ENCODE data around the gene SHMT1.
A peak's percentile ranks its signal among the peaks of the same experiment; 100 is the strongest.
"Not testable (repeated sequence)": the region's sequence is repeated elsewhere in the genome, so short reads cannot be mapped to it uniquely, and the experiment has no call there.

Gene SHMT1

GRCh38 chr17:18378205-18378505, 14.8 kb upstream of the SHMT1 start:
- Histone ChIP-seq H3K36me3 (ENCODE audit: insufficient read depth, low read length) (no peaks in the 10 kb centered on the region), H2AFZ (ENCODE audit: low read length, unreplicated experiment) (no peak overlapping the region), H3K79me2 (ENCODE audit: control insufficient read depth, insufficient read depth, low read length, unreplicated experiment) (no peaks in the 10 kb centered on the region), H3K27me3 (ENCODE audit: insufficient read depth, low read length) (peaks cover 10% of the 10 kb centered on the region; the same call in 1 of the 2 replicates), H3K4me1 (ENCODE audit: control insufficient read depth, insufficient read depth, low read length, unreplicated experiment) (peaks cover 5% of the 10 kb centered on the region), H3K27ac (ENCODE audit: low read depth, low read length) (no peak overlapping the region), H3K4me3 (ENCODE audit: low read depth, low read length) (no peak overlapping the region)

DNA sequence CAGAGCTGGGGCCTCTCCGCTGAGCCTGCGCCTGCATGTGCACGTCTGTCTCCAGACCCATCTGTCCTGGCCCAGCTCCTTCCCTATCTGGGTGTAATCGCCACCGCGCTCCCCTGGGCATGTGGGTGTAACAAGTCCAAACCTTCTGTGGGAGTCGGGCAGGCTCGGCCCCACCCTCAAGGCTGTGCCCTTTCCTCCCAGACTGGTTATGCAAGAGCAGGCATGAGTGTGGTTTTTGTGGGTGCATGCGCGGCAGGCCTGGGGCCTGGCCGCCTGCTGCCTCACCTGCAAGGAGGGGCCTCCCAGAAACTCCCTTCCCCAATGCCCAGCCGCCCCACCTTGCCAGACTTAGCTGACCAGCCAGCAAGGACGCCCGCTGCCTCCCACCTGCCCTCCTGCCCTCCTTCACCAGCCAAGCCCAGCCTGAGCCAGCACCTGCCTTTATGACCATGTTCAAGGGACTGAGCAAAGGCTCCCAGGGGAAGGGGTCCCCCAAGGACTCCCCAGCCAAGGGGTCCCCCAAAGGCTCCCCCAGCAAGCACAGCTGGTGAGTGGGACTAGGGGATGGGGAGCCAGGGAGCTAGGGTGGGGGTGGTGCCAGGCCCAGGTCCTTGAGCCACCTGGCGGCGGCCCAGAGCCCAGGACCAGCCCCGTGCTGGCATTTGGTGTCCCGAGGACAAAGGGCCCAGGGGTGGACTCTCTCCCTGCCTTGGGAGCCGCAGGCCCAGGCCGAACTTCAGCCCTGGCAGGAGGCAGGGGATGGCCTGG, 14.3 kb upstream of the SHMT1 start, which contains the start of gene EVPLL:
Gene EVPLL, plus strand, starts transcription at position 342 of the 768 bp plus-strand sequence. CDS start 3,160 bp downstream, outside the sequence.
- H3K79me2 ChIP-seq (ENCODE audit: control insufficient read depth, insufficient read depth, low read length, unreplicated experiment) = no peaks in the 10 kb centered on the region
- H2AFZ ChIP-seq (ENCODE audit: low read length, unreplicated experiment) = no peak within 1 kb of the TSS
- H3K4me1 ChIP-seq (ENCODE audit: control insufficient read depth, insufficient read depth, low read length, unreplicated experiment) = peaks cover 5% of the 10 kb centered on the region
- H3K27me3 ChIP-seq (ENCODE audit: insufficient read depth, low read length) = peaks cover 5% of the 10 kb centered on the region; the same call in 1 of the 2 replicates
- H3K4me3 ChIP-seq (ENCODE audit: low read depth, low read length) = no peak within 1 kb of the TSS
- H3K36me3 ChIP-seq (ENCODE audit: insufficient read depth, low read length) = no peaks in the 10 kb centered on the region
- no peak within 1 kb of the TSS for H3K27ac ChIP-seq (ENCODE audit: low read depth, low read length)

- Histone ChIP-seq H3K27ac (ENCODE audit: low read depth, low read length) (no peak overlapping the region), H3K79me2 (ENCODE audit: control insufficient read depth, insufficient read depth, low read length, unreplicated experiment) (no peaks in the 10 kb centered on the region), H3K4me1 (ENCODE audit: control insufficient read depth, insufficient read depth, low read length, unreplicated experiment) (peaks cover 5% of the 10 kb centered on the region), H3K4me3 (ENCODE audit: low read depth, low read length) (no peak overlapping the region), H3K27me3 (ENCODE audit: insufficient read depth, low read length) (no peaks in the 10 kb centered on the region; the same call in 1 of the 2 replicates), H3K36me3 (ENCODE audit: insufficient read depth, low read length) (no peaks in the 10 kb centered on the region), H2AFZ (ENCODE audit: low read length, unreplicated experiment) (no peak overlapping the region)
These were observed 10.9 kb upstream of the SHMT1 start for GRCh38 chr17:18374216-18374615.

- H2AFZ ChIP-seq (ENCODE audit: low read length, unreplicated experiment); H3K27ac ChIP-seq (ENCODE audit: low read depth, low read length); H3K27me3 ChIP-seq (ENCODE audit: insufficient read depth, low read length); H3K4me1 ChIP-seq (ENCODE audit: control insufficient read depth, insufficient read depth, low read length, unreplicated experiment); H3K4me3 ChIP-seq (ENCODE audit: low read depth, low read length); H3K36me3 ChIP-seq (ENCODE audit: insufficient read depth, low read length); H3K79me2 ChIP-seq (ENCODE audit: control insufficient read depth, insufficient read depth, low read length, unreplicated experiment): not testable (repeated sequence)
These were observed 9.8 kb upstream of the SHMT1 start for GRCh38 chr17:18373181-18373580.

DNA sequence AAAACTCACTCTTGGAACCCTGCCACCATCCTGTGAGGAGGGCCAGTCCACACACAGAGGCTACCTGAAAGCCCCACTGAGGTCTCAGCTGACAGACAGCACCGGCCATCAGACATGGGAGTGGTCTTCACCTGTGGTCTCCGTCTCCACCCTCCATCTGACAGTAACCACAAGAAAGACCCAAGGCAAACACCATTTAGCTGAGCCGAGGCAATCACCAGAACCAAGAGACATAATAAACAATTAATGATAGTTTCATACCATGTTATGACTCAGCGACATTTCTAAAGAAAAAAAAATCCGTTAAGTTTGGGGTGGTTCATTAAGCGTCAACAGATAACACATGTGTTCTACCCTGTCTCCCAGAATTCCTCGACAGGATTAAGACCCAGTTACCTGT, 8.1 kb upstream of the SHMT1 start:
- Histone ChIP-seq H3K27me3 (ENCODE audit: insufficient read depth, low read length) (no peaks in the 10 kb centered on the region; the same call in 1 of the 2 replicates), H3K27ac (ENCODE audit: low read depth, low read length) (no peak overlapping the region), H2AFZ (ENCODE audit: low read length, unreplicated experiment) (no peak overlapping the region), H3K79me2 (ENCODE audit: control insufficient read depth, insufficient read depth, low read length, unreplicated experiment) (no peaks in the 10 kb centered on the region), H3K4me3 (ENCODE audit: low read depth, low read length) (no peak overlapping the region), H3K4me1 (ENCODE audit: control insufficient read depth, insufficient read depth, low read length, unreplicated experiment) (no peaks in the 10 kb centered on the region), H3K36me3 (ENCODE audit: insufficient read depth, low read length) (no peaks in the 10 kb centered on the region)

DNA sequence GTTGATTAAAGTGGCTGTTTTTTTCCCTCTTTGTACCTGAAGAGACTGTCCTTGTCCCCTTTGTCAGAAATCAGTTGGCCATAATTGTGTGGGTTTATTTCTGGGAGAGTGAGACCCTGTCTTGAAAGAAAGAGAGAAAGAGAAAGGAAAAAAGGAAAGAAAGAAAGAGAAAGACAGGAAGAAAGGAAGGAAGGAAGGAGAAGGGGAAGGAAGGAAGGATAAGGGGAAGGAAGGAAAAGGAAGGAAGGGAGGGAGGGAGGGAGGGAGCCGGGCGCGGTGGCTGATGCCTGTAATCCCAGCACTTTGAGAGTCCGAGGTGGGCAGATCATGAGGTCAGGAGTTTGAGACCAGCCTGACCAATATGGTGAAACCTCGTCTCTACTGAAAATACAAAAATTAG, 7.4 kb upstream of the SHMT1 start:
- Histone ChIP-seq H3K4me3 (ENCODE audit: low read depth, low read length) (no peak overlapping the region), H3K27me3 (ENCODE audit: insufficient read depth, low read length) (no peaks in the 10 kb centered on the region; the same call in 1 of the 2 replicates), H3K79me2 (ENCODE audit: control insufficient read depth, insufficient read depth, low read length, unreplicated experiment) (no peaks in the 10 kb centered on the region)

GRCh38 chr17:18368946-18369345, 5.6 kb upstream of the SHMT1 start:
- H3K4me3 ChIP-seq (ENCODE audit: low read depth, low read length) = no peak overlapping the region
- H3K27me3 ChIP-seq (ENCODE audit: insufficient read depth, low read length) = no peaks in the 10 kb centered on the region; the same call in 1 of the 2 replicates
- no peaks in the 10 kb centered on the region for H3K79me2 ChIP-seq (ENCODE audit: control insufficient read depth, insufficient read depth, low read length, unreplicated experiment)
- no peak overlapping the region for H2AFZ ChIP-seq (ENCODE audit: low read length, unreplicated experiment)
- no peak overlapping the region for H3K27ac ChIP-seq (ENCODE audit: low read depth, low read length)
- no peaks in the 10 kb centered on the region for H3K4me1 ChIP-seq (ENCODE audit: control insufficient read depth, insufficient read depth, low read length, unreplicated experiment)
- H3K36me3 ChIP-seq (ENCODE audit: insufficient read depth, low read length) = no peaks in the 10 kb centered on the region

More for the DNA sequence above, 7.4 kb upstream of the SHMT1 start:
- Histone ChIP-seq H3K4me1 (ENCODE audit: control insufficient read depth, insufficient read depth, low read length, unreplicated experiment) (no peaks in the 10 kb centered on the region), H2AFZ (ENCODE audit: low read length, unreplicated experiment) (no peak overlapping the region), H3K27ac (ENCODE audit: low read depth, low read length) (no peak overlapping the region), H3K36me3 (ENCODE audit: insufficient read depth, low read length) (no peaks in the 10 kb centered on the region)

DNA sequence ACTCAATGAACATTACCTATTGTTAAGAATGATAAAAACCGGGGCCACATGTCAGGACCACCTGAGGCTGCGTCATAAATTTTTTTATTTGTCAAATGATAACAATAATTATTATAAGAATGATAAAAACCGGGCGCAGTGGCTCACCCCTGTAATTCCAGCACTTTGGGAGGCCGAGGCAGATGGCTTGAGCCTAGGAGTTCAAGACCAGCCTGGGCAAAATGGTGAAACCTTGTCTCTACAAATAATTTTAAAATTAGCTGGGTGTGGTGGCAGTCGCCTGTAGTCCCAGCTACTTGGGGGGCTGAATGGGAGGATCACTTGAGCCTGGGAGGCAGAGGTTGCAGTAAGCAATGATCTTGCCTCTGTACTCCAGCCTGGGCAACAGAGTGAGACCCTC, 816 bp upstream of the SHMT1 start:
- peaks cover 12% of the 10 kb centered on the region for H3K79me2 ChIP-seq (ENCODE audit: control insufficient read depth, insufficient read depth, low read length, unreplicated experiment)
- H3K27me3 ChIP-seq (ENCODE audit: insufficient read depth, low read length) = no peaks in the 10 kb centered on the region
- H3K4me1 ChIP-seq (ENCODE audit: control insufficient read depth, insufficient read depth, low read length, unreplicated experiment) = peaks cover 4% of the 10 kb centered on the region
- no peak overlapping the region for H2AFZ ChIP-seq (ENCODE audit: low read length, unreplicated experiment)
- H3K36me3 ChIP-seq (ENCODE audit: insufficient read depth, low read length) = no peaks in the 10 kb centered on the region
- H3K4me3 ChIP-seq (ENCODE audit: low read depth, low read length) = no peak overlapping the region
- no peak overlapping the region for H3K27ac ChIP-seq (ENCODE audit: low read depth, low read length)

DNA sequence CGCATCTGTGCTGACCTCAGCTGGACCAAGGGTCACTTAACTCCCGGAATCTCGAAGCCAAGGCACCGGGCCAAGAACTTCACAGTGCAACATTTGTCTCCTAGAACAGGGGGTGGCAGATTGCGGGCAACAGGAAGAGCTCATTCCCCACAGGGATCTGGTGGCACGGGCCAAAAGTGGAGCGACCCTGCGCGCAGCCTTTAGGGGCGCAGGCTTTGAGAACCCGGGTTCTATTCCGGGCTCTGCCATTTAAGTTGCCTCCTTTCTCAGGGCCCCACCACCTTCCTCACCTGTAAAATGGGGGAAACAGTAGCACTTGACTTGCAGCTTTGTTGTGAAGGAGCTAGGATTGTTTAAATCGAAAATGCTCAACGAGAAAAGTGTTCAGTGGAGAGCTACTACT, 651 bp downstream of the SHMT1 start:
- peaks cover 12% of the 10 kb centered on the region for H3K79me2 ChIP-seq (ENCODE audit: control insufficient read depth, insufficient read depth, low read length, unreplicated experiment)
- no peaks in the 10 kb centered on the region for H3K36me3 ChIP-seq (ENCODE audit: insufficient read depth, low read length)
- peak overlapping the region; percentile 41 for H2AFZ ChIP-seq (ENCODE audit: low read length, unreplicated experiment)
- H3K27me3 ChIP-seq (ENCODE audit: insufficient read depth, low read length) = no peaks in the 10 kb centered on the region
- no peak overlapping the region for H3K27ac ChIP-seq (ENCODE audit: low read depth, low read length)
- peak overlapping the region; percentile 85 for H3K4me3 ChIP-seq (ENCODE audit: low read depth, low read length)
- H3K4me1 ChIP-seq (ENCODE audit: control insufficient read depth, insufficient read depth, low read length, unreplicated experiment) = peaks cover 4% of the 10 kb centered on the region

DNA sequence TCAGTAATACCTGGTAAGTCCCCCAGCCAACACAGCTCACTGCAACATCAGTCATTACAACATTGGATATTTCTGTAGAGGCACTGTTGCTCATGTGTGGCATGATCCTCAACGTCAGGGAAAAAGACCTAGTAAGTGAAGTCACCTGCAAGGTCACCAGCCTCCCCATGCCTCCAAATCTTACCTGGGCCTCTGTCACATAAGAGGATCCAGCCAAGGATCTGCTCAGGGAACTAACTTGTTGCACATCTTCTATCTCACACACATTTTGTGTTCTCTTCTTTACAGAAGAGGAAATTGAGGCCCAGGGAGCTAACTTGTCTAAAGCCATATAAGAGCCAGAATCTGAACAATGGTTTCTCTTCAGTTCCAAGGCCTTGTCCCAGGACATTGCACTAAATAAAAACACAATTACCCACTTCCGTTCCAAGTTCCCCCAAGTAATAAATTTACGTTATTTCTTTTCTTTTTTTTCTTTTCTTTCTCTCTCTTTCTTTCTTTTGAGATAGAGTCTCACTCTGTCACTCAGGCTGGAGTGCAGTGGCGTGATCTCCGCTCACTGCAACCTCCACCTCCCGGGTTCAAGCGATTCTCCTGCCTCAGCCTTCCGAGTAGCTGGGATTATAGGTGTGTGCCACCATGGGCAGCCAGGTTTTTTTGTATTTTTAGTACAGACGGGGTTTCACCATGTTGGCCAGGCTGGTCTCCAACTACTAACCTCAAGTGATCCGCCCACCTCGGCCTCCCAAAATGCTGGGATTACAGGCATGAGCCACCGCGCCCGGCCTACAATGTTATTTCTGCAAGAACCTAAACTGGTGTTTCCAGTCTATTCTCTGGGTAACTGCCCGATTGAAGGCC, 1.3 kb downstream of the SHMT1 start:
- Histone ChIP-seq H3K36me3 (ENCODE audit: insufficient read depth, low read length) (no peaks in the 10 kb centered on the region), H2AFZ (ENCODE audit: low read length, unreplicated experiment) (no peak overlapping the region), H3K27me3 (ENCODE audit: insufficient read depth, low read length) (no peaks in the 10 kb centered on the region), H3K4me1 (ENCODE audit: control insufficient read depth, insufficient read depth, low read length, unreplicated experiment) (peaks cover 8% of the 10 kb centered on the region), H3K79me2 (ENCODE audit: control insufficient read depth, insufficient read depth, low read length, unreplicated experiment) (peaks cover 12% of the 10 kb centered on the region), H3K27ac (ENCODE audit: low read depth, low read length) (no peak overlapping the region), H3K4me3 (ENCODE audit: low read depth, low read length) (peak overlapping the region; percentile 85)

Data from ACC112 (cell line).